KMS-11 (cell line): ENCODE data around the gene CROCC2.

Source experiments
- H2AFZ ChIP-seq: fragments of 200-600 bp; sonication (generic); 2 replicates; pipeline ENCODE4 v1.6.1; 2016; ENCODE audit warnings: antibody characterized with exemption, mixed run types, low read depth
- H3K27ac ChIP-seq: fragments of 200-600 bp; sonication (generic); 2 replicates; pipeline ENCODE4 v1.6.1; 2016; ENCODE audit warnings: mild to moderate bottlenecking, mixed run types
- H3K27me3 ChIP-seq: fragments of 200-600 bp; sonication (generic); 2 replicates; pipeline ENCODE4 v1.6.1; 2017; ENCODE audit warnings: mild to moderate bottlenecking, low read depth, mixed run types, moderate library complexity; ENCODE audit not compliant: insufficient read depth
- H3K36me3 ChIP-seq: fragments of 200-600 bp; sonication (generic); 2 replicates; pipeline ENCODE4 v1.6.1; 2017; ENCODE audit warnings: mild to moderate bottlenecking, mixed run types; ENCODE audit not compliant: insufficient read depth
- H3K4me1 ChIP-seq: fragments of 200-600 bp; sonication (generic); 2 replicates; pipeline ENCODE4 v1.6.1; 2016; ENCODE audit warnings: mild to moderate bottlenecking, low read depth, mixed run types; ENCODE audit not compliant: poor library complexity, severe bottlenecking
- H3K4me2 ChIP-seq: fragments of 200-600 bp; sonication (generic); 2 replicates; pipeline ENCODE4 v1.7.0; 2016; ENCODE audit warnings: mild to moderate bottlenecking, mixed run types
- H3K4me3 ChIP-seq: fragments of 200-600 bp; sonication (generic); IDR thresholded peaks from 2 replicates; pipeline ENCODE4 v1.6.1; 2017; ENCODE audit warnings: low read depth, low read length, mixed read lengths; ENCODE audit not compliant: insufficient read depth
- H3K79me2 ChIP-seq: fragments of 200-600 bp; sonication (generic); 2 replicates; pipeline ENCODE4 v1.6.1; 2016; ENCODE audit warnings: low read depth, mixed run types; ENCODE audit not compliant: insufficient read depth
- H3K9ac ChIP-seq: fragments of 200-600 bp; sonication (generic); 2 replicates; pipeline ENCODE4 v1.6.1; 2016; ENCODE audit warnings: mild to moderate bottlenecking, mixed run types
- H4K20me1 ChIP-seq: fragments of 200-600 bp; sonication (generic); 2 replicates; pipeline ENCODE4 v1.6.1; 2016; ENCODE audit warnings: mild to moderate bottlenecking, mixed run types; ENCODE audit not compliant: insufficient read depth
- CTCF ChIP-seq: fragments of 200-600 bp; sonication (generic); conservative IDR thresholded peaks from 2 replicates; pipeline ENCODE4 v1.6.1; 2017; ENCODE audit warnings: low read depth, mild to moderate bottlenecking, antibody characterized with exemption, low read length, moderate library complexity, mixed read lengths

CROCC2 gene

GRCh38 chr2:240893363-240893844, 12.7 kb upstream of the CROCC2 start:
- H3K27me3 ChIP-seq: peaks cover 6% of the 10 kb centered on the region; the same call in 1 of the 2 replicates
- no peaks in the 10 kb centered on the region for H4K20me1 ChIP-seq
- H3K36me3 ChIP-seq: no peaks in the 10 kb centered on the region
- H3K9ac ChIP-seq: no peak overlapping the region
- H3K4me2 ChIP-seq: no peak overlapping the region
- no peak for TF ChIP-seq CTCF
- H3K79me2 ChIP-seq: no peaks in the 10 kb centered on the region
- no peaks in the 10 kb centered on the region for H3K4me1 ChIP-seq
- H2AFZ ChIP-seq: no peak overlapping the region
- no peak overlapping the region for H3K4me3 ChIP-seq
- no peak overlapping the region for H3K27ac ChIP-seq

GRCh38 chr2:240894006-240894405, 12.1 kb upstream of the CROCC2 start:
- no peaks in the 10 kb centered on the region for H3K36me3 ChIP-seq
- no peaks in the 10 kb centered on the region for H3K4me1 ChIP-seq
- peaks cover 6% of the 10 kb centered on the region; the same call in 1 of the 2 replicates for H3K27me3 ChIP-seq
- H3K4me2 ChIP-seq: no peak overlapping the region
- H3K4me3 ChIP-seq: no peak overlapping the region
- H3K27ac ChIP-seq: no peak overlapping the region
- H2AFZ ChIP-seq: no peak overlapping the region
- no peaks in the 10 kb centered on the region for H4K20me1 ChIP-seq
- no peaks in the 10 kb centered on the region for H3K79me2 ChIP-seq
- no peak overlapping the region for H3K9ac ChIP-seq
- TF ChIP-seq CTCF: no peak

- Histone ChIP-seq H3K36me3 (no peaks in the 10 kb centered on the region), H3K27me3 (peaks cover 6% of the 10 kb centered on the region; the same call in 1 of the 2 replicates)
Measured at GRCh38 chr2:240894836-240895558, 11.1 kb upstream of the CROCC2 start.

GRCh38 chr2:240895656-240896388, 10.3 kb upstream of the CROCC2 start, which contains the start of gene MAB21L4:
Gene MAB21L4, minus strand, starts transcription at chr2:240896156. Its CDS starts 159 bp downstream, at chr2:240895997.
- no peak within 1 kb of the TSS for H3K9ac ChIP-seq
- no peak within 1 kb of the TSS for H2AFZ ChIP-seq
- H3K4me1 ChIP-seq: no peaks in the 10 kb centered on the region
- H3K27ac ChIP-seq: no peak within 1 kb of the TSS
- H3K36me3 ChIP-seq: no peaks in the 10 kb centered on the region
- no peak within 1 kb of the TSS for H3K4me2 ChIP-seq
- H4K20me1 ChIP-seq: no peaks in the 10 kb centered on the region
- no peak within 1 kb of the TSS for H3K4me3 ChIP-seq
- H3K27me3 ChIP-seq: peaks cover 11% of the 10 kb centered on the region; the same call in 1 of the 2 replicates
- no peaks in the 10 kb centered on the region for H3K79me2 ChIP-seq
- TF ChIP-seq CTCF: no peak

More at GRCh38 chr2:240894836-240895558, 11.1 kb upstream of the CROCC2 start:
- no peak overlapping the region for H3K9ac ChIP-seq
- H3K4me2 ChIP-seq: no peak overlapping the region
- no peak overlapping the region for H2AFZ ChIP-seq
- H3K27ac ChIP-seq: no peak overlapping the region
- no peaks in the 10 kb centered on the region for H3K4me1 ChIP-seq
- TF ChIP-seq CTCF: no peak
- H3K79me2 ChIP-seq: no peaks in the 10 kb centered on the region
- H4K20me1 ChIP-seq: no peaks in the 10 kb centered on the region
- no peak overlapping the region for H3K4me3 ChIP-seq
